OCI-LY7 (cell line): ENCODE measurements around the gene MAN1C1. TPM values are rescaled to one million over a fixed set of nuclear protein-coding genes. Genes with fewer than 3 reads are reported as not detected.

Experiments
- BruUV-seq: library from RNA; stranded (reverse); fragments of 400-500 nt; replicated peaks from 2 replicates; lab custom pipeline; 2021; lab: Mats Ljungman, UMichigan
- CTCF ChIA-PET: fragments of 300-600 bp; sonication (Branson Sonifier 250); formaldehyde crosslinking; loops from one replicate; lab custom pipeline; 2022; ENCODE audit warnings: antibody characterized with exemption; ENCODE audit not compliant: unreplicated experiment; lab: Charles Lee
- POLR2A ChIA-PET: fragments of 300-600 bp; sonication (Branson Sonifier 250); formaldehyde crosslinking; loops from one replicate; lab custom pipeline; 2022; ENCODE audit warnings: antibody characterized with exemption; lab: Charles Lee
- DNase-seq: peaks from one replicate; pipeline ENCODE4 v3.0.0-alpha.2; 2015; ENCODE audit warnings: low spot score
- H2AFZ ChIP-seq: fragments of 200-600 bp; sonication (generic), shearing (Covaris generic); 2 replicates; pipeline ENCODE4 v1.6.1; 2014; ENCODE audit warnings: mild to moderate bottlenecking, antibody characterized with exemption, low read length, moderate library complexity
- H3K27ac ChIP-seq: fragments of 200-600 bp; sonication (generic); 2 replicates; pipeline ENCODE4 v1.5.1; 2014; ENCODE audit warnings: mixed run types, low read depth, mild to moderate bottlenecking, moderate library complexity, low read length, inconsistent platforms; ENCODE audit not compliant: poor library complexity, severe bottlenecking
- H3K36me3 ChIP-seq: fragments of 200-600 bp; sonication (generic); 2 replicates; pipeline ENCODE4 v1.6.1; 2014; ENCODE audit warnings: mild to moderate bottlenecking, antibody characterized with exemption, low read length, moderate library complexity, mixed read lengths; ENCODE audit not compliant: insufficient read depth
- H3K4me1 ChIP-seq: fragments of 200-600 bp; sonication (generic); 2 replicates; pipeline ENCODE4 v1.5.1; 2014; ENCODE audit warnings: mild to moderate bottlenecking, low read length; ENCODE audit not compliant: insufficient read depth, poor library complexity, severe bottlenecking
- H3K4me2 ChIP-seq: fragments of 200-600 bp; sonication (generic); 2 replicates; pipeline ENCODE4 v1.6.1; 2014; ENCODE audit warnings: mild to moderate bottlenecking, low read length
- H3K4me3 ChIP-seq: fragments of 200-600 bp; sonication (generic); 2 replicates; pipeline ENCODE4 v1.5.1; 2014; ENCODE audit warnings: mild to moderate bottlenecking, low read depth, low read length; ENCODE audit not compliant: poor library complexity, severe bottlenecking
- H3K79me2 ChIP-seq: fragments of 200-600 bp; sonication (generic); 2 replicates; pipeline ENCODE4 v1.6.1; 2016; ENCODE audit warnings: low read depth, mild to moderate bottlenecking, low read length, moderate library complexity, mixed read lengths; ENCODE audit not compliant: insufficient read depth
- H3K9me2 ChIP-seq: fragments of 200-600 bp; sonication (generic); 2 replicates; pipeline ENCODE4 v1.6.1; 2016; ENCODE audit warnings: mild to moderate bottlenecking, low read length, mixed read lengths; ENCODE audit not compliant: insufficient read depth
- H3K9me3 ChIP-seq: fragments of 200-600 bp; sonication (generic); 2 replicates; pipeline ENCODE4 v1.6.1; 2014; ENCODE audit warnings: mild to moderate bottlenecking, mixed run types, low read length, mixed read lengths
- H4K20me1 ChIP-seq: fragments of 200-600 bp; sonication (generic); 2 replicates; pipeline ENCODE4 v1.6.1; 2014; ENCODE audit warnings: mild to moderate bottlenecking, antibody characterized with exemption, low read length, moderate library complexity, mixed read lengths; ENCODE audit not compliant: insufficient read depth
- EZH2phosphoT487 ChIP-seq: fragments of 200-600 bp; sonication (generic); IDR thresholded peaks from 2 replicates; pipeline ENCODE4 v1.6.1; 2018; ENCODE audit warnings: low read depth, borderline replicate concordance, mild to moderate bottlenecking, mixed run types, antibody characterized with exemption, low read length, moderate library complexity, mixed read lengths
- intact Hi-C: fragments of 100-400 bp; cut with micrococcal nuclease; formaldehyde crosslinking; loops from one replicate; pipeline ENCODE4 v1.10.0; 2022; ENCODE audit not compliant: unreplicated experiment
- total RNA-seq, 2 experiments: library from RNA; depleted of rRNA in 1 of 2; stranded (reverse); fragments of >200 nt in 1 of 2; shearing (Covaris generic) in 1 of 2; gene quantifications; 2 replicates each; pipeline ENCODE4 v1.2.3, GENCODE V29; 2014 to 2022
- TF ChIP-seq, protein P1 (sequence below): fragments of 200-600 bp; sonication (generic); conservative IDR thresholded peaks from 2 replicates; pipeline ENCODE4 v1.5.1; 2014; ENCODE audit warnings: mild to moderate bottlenecking, antibody characterized with exemption, low read length, moderate library complexity, mixed read lengths

MAN1C1 gene
- total RNA-seq, 2 experiments from 2014 or later, result 3.0 to 4.9 TPM

GRCh38 chr1:25713961-25714360 lies 97.4 kb downstream of the MAN1C1 start:
- Histone ChIP-seq H3K4me3 (no peak overlapping the region), H3K27ac (no peak overlapping the region), H3K79me2 (no peaks in the 10 kb centered on the region), H3K36me3 (no peaks in the 10 kb centered on the region), H3K9me3 (no peaks in the 10 kb centered on the region), H3K9me2 (no peaks in the 10 kb centered on the region), H2AFZ (no peak overlapping the region), H3K4me1 (peaks cover 6% of the 10 kb centered on the region), H4K20me1 (no peaks in the 10 kb centered on the region), H3K4me2 (no peak overlapping the region)
- intact Hi-C loops, result no loop called here
- no peak for DNase-seq
- BruUV-seq, result no TSS peak
- ChIA-PET POLR2A (interaction anchor here (1.0 kb wide), 1 partner anchor 57 kb away, joined by 4 read pairs; no protein-coding TSS in a partner anchor), CTCF (no interaction called here)
- no peak for TF ChIP-seq EZH2phosphoT487
- TF ChIP-seq, protein P1, sequence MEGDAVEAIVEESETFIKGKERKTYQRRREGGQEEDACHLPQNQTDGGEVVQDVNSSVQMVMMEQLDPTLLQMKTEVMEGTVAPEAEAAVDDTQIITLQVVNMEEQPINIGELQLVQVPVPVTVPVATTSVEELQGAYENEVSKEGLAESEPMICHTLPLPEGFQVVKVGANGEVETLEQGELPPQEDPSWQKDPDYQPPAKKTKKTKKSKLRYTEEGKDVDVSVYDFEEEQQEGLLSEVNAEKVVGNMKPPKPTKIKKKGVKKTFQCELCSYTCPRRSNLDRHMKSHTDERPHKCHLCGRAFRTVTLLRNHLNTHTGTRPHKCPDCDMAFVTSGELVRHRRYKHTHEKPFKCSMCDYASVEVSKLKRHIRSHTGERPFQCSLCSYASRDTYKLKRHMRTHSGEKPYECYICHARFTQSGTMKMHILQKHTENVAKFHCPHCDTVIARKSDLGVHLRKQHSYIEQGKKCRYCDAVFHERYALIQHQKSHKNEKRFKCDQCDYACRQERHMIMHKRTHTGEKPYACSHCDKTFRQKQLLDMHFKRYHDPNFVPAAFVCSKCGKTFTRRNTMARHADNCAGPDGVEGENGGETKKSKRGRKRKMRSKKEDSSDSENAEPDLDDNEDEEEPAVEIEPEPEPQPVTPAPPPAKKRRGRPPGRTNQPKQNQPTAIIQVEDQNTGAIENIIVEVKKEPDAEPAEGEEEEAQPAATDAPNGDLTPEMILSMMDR, result no peak

DNA sequence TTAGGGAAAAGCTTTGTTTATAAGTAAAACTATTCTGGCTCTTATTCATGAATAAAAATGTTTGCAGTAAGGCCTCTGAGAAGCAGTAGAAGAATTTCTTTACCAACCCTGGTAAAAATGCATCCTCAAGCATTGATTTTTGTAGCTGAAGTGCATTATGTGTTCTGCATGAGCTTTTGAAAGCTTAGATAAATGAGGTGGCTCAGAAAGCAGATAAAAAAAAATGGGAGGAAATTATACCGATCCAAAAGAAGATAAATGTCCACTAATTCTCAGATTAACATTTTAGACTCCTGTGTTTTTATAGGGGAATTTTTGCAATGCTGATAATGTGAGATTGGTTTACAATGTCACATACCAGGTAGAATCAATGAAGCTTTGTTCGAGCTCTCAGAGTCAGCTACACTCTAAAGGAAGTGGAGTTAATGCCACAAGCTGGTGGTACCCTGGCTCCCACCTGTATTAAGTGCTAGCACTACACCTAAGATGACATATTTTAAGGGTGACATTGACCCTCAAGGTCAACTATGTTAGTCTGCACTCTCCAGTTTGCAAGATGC lies 97.9 kb downstream of the MAN1C1 start:
- Histone ChIP-seq H3K27ac (no peak overlapping the region), H3K4me2 (no peak overlapping the region), H3K4me3 (no peak overlapping the region), H4K20me1 (no peaks in the 10 kb centered on the region), H3K79me2 (no peaks in the 10 kb centered on the region), H2AFZ (no peak overlapping the region), H3K4me1 (peaks cover 6% of the 10 kb centered on the region), H3K9me3 (no peaks in the 10 kb centered on the region), H3K9me2 (no peaks in the 10 kb centered on the region), H3K36me3 (no peaks in the 10 kb centered on the region)
- ChIA-PET CTCF (no interaction called here), POLR2A (interaction anchor here (1.0 kb wide), 1 partner anchor 58 kb away, joined by 4 read pairs; no protein-coding TSS in a partner anchor)
- TF ChIP-seq, protein P1, result no peak
- no peak for TF ChIP-seq EZH2phosphoT487
- DNase-seq, result no peak
- BruUV-seq, result no TSS peak
- intact Hi-C loops, result no loop called here

DNA sequence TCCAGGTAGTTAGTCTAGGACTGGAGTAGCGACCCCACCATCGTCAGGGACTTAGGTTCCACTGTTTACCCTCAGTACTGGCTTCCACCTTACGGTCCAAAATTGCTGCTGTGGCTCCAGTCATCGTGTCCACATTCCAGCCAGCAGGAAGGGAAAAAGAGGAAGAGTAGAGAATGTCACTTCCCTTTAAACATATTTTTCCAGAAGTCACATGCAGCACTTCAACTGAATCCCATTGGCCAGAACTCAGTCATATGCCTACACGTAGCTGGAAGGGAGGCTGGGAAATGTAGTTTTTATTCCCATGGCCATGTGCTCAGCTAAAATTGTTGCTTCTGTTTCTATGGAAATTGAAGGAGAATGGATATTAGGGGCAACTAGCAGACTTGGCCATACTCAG lies 99.3 kb downstream of the MAN1C1 start:
- TF ChIP-seq, protein P1, result no peak
- no peak for TF ChIP-seq EZH2phosphoT487
- H3K36me3 ChIP-seq, result no peaks in the 10 kb centered on the region
- no peak overlapping the region for H2AFZ ChIP-seq
- no peaks in the 10 kb centered on the region for H3K79me2 ChIP-seq
- H3K27ac ChIP-seq, result no peak overlapping the region
- no peaks in the 10 kb centered on the region for H3K9me3 ChIP-seq
- ChIA-PET CTCF (no interaction called here), POLR2A (interaction anchor here (1.3 kb wide), 1 partner anchor 9 kb away, joined by 5 read pairs; no protein-coding TSS in a partner anchor)
- no peaks in the 10 kb centered on the region for H3K9me2 ChIP-seq
- no TSS peak for BruUV-seq
- no peaks in the 10 kb centered on the region for H4K20me1 ChIP-seq
- intact Hi-C loops, result no loop called here
- peaks cover 6% of the 10 kb centered on the region for H3K4me1 ChIP-seq
- no peak overlapping the region for H3K4me2 ChIP-seq
- no peak for DNase-seq
- no peak overlapping the region for H3K4me3 ChIP-seq
